ENCODE data around the gene TBCD.
"Not testable (repeated sequence)": the region's sequence is repeated elsewhere in the genome, so short reads cannot be mapped to it uniquely, and the experiment has no call there.

Gene TBCD

DNA sequence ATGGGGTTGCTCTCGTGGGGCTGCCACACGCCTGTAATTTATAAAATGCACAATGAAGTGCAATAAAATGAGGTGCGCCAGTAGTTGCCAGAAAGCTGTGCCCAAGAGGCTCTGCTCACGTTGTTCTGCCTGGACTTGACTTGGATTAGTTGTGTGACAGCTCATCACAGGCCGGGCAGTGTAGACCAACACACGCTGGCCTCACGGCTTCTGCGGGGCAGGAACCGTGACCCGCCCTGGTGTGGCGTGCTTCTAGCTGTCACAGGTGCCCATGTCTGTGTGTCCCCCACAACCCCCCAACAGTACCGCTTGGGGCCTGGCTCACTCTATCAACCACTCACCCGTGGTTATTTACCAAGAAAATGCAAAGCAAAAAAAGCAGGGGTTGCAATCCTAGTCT is 200.2 kb downstream of the TBCD start:
- Mint-ChIP-seq H3K4me1 (ENCODE audit: low read depth) (no peaks in the 10 kb centered on the region), H3K36me3 (ENCODE audit: low read depth) (peaks cover 52% of the 10 kb centered on the region), H3K4me3 (no peak overlapping the region), H3K9me3 (peaks cover 41% of the 10 kb centered on the region), H3K27ac (no peak overlapping the region), H3K27me3 (ENCODE audit: low read depth) (no peaks in the 10 kb centered on the region)

- not testable (repeated sequence) for H3K27ac Mint-ChIP-seq; H3K4me1 Mint-ChIP-seq (ENCODE audit: low read depth); H3K27me3 Mint-ChIP-seq (ENCODE audit: low read depth)
Measured at GRCh38 chr17:82955106-82955505, 203.2 kb downstream of the TBCD start.

DNA sequence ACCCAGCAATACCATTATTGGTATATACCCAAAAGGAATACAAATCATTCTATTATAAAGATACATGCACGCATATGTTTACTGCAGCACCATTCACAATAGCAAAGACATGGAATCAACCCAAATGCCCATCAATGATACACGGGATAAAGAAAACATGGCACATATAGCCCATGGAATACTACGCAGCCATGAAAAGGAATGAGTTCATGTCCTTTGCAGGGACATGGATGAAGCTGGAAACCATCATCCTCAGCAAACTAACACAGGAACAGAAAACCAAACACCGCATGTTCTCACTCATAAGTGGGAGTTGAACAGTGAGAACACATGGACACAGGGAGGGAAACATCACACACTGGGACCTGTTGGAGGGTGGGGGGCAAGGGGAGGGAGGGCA is 203.8 kb downstream of the TBCD start:
- H3K4me3 Mint-ChIP-seq; H3K27me3 Mint-ChIP-seq (ENCODE audit: low read depth); H3K4me1 Mint-ChIP-seq (ENCODE audit: low read depth); H3K27ac Mint-ChIP-seq: not testable (repeated sequence)
- H3K36me3 Mint-ChIP-seq (ENCODE audit: low read depth), result peaks cover 46% of the 10 kb centered on the region
- peaks cover 38% of the 10 kb centered on the region for H3K9me3 Mint-ChIP-seq

More at GRCh38 chr17:82955106-82955505, 203.2 kb downstream of the TBCD start:
- H3K4me3 Mint-ChIP-seq, result not testable (repeated sequence)
- Mint-ChIP-seq H3K9me3 (peaks cover 38% of the 10 kb centered on the region), H3K36me3 (ENCODE audit: low read depth) (peaks cover 49% of the 10 kb centered on the region)

GRCh38 chr17:82956146-82956725 is 204.4 kb downstream of the TBCD start:
- no peaks in the 10 kb centered on the region for H3K4me1 Mint-ChIP-seq (ENCODE audit: low read depth)
- no peaks in the 10 kb centered on the region for H3K27me3 Mint-ChIP-seq (ENCODE audit: low read depth)
- peaks cover 38% of the 10 kb centered on the region for H3K9me3 Mint-ChIP-seq
- peaks cover 46% of the 10 kb centered on the region for H3K36me3 Mint-ChIP-seq (ENCODE audit: low read depth)
- H3K4me3 Mint-ChIP-seq, result no peak overlapping the region
- no peak overlapping the region for H3K27ac Mint-ChIP-seq

DNA sequence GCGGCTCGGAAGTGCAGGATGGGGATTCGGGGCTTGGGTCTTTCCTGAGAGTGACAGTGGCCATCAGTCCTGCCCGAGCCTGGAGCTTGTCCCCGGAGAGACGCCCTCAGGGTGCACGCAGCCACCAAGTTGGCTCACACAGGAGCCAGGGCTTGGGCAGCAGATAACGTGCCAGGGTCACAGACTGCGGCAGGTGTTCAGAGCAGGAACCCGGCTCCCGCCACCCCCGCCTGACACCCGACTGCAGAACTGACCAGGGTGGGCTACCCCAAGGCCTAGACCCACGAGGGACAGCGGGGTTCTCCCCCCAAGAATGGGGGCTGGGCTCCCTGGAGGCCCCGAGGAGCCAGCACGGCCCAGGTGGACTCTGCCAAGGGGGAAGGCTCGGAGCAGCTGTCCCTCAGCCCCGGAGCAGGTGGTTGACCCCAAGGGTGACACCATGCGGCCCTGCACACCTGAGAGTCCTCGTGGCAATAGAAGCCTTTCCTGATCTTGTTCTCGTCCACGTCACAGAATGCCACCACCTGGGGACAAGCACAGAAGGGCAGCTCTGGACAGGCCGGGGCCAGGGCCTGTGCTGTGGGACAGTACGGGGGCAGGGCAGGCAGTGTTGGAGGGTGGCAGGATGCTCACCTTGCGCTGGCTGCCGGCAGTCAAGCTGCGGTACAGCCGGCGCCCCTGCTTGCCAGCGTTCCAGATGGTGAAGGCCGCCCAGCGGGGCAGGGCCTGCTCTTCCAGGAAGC is 205.0 kb downstream of the TBCD start:
- Mint-ChIP-seq H3K27me3 (ENCODE audit: low read depth) (no peaks in the 10 kb centered on the region), H3K9me3 (peaks cover 38% of the 10 kb centered on the region), H3K36me3 (ENCODE audit: low read depth) (peaks cover 45% of the 10 kb centered on the region), H3K27ac (no peak overlapping the region), H3K4me1 (ENCODE audit: low read depth) (no peaks in the 10 kb centered on the region), H3K4me3 (no peak overlapping the region)

DNA sequence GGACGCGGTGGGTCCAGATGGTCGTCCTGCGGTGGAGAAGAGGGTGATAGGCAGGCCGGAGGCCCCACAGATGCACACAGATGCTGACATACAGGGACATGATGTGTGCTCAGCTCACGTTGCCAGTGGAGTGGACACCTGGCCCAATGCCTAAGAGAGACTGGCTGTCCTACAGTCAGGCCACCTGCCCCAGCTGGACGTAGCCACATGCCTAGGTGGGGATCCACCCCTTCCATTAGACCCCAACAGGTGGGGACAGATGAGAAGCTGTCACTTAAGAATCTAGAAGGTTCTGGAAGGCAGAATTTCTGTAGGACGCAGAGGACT is 205.6 kb downstream of the TBCD start:
- Mint-ChIP-seq H3K9me3 (peaks cover 34% of the 10 kb centered on the region), H3K27me3 (ENCODE audit: low read depth) (no peaks in the 10 kb centered on the region), H3K4me1 (ENCODE audit: low read depth) (no peaks in the 10 kb centered on the region), H3K27ac (no peak overlapping the region), H3K36me3 (ENCODE audit: low read depth) (peaks cover 41% of the 10 kb centered on the region), H3K4me3 (no peak overlapping the region)

DNA sequence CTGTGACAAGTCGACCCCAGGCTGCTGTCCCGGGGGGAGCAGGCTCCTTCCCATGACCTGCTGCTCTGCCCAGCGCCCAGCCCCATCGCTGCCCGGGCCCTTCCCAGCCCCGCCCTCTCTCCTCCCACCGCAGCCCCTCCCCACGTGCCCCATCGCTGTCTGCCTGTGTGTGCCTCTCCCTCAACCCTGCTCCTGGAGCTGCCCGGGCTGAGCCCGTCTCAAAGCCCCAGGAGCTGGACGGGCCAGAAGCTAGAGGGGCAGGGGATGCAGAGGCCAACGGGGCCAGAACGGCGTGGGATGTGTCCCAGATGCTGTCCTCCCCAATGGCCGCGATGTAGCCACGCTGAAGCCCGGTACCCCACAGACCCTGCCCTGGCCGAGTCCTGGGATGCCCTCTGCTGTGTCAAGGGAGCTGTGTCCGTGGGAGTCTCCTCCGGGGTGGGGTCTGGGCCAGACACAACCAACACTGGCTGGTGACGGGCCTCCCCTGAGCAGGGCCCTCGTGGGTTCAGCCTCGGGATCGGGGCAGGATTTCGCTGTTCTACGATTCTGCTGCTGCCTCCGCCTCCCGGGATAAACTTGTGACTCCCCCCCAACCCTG is 206.2 kb downstream of the TBCD start:
- Mint-ChIP-seq H3K27me3 (ENCODE audit: low read depth) (no peaks in the 10 kb centered on the region), H3K36me3 (ENCODE audit: low read depth) (peaks cover 34% of the 10 kb centered on the region), H3K27ac (no peak overlapping the region), H3K4me1 (ENCODE audit: low read depth) (peaks cover under 1% of the 10 kb centered on the region), H3K4me3 (no peak overlapping the region), H3K9me3 (peaks cover 27% of the 10 kb centered on the region)

- H3K4me1 Mint-ChIP-seq (ENCODE audit: low read depth), result peaks cover 7% of the 10 kb centered on the region
- peaks cover 14% of the 10 kb centered on the region for H3K9me3 Mint-ChIP-seq
- no peak overlapping the region for H3K27ac Mint-ChIP-seq
- H3K36me3 Mint-ChIP-seq (ENCODE audit: low read depth), result peaks cover 22% of the 10 kb centered on the region
- H3K4me3 Mint-ChIP-seq, result no peak overlapping the region
- H3K27me3 Mint-ChIP-seq (ENCODE audit: low read depth), result no peaks in the 10 kb centered on the region
Measured at GRCh38 chr17:82959242-82959930, 207.5 kb downstream of the TBCD start.

DNA sequence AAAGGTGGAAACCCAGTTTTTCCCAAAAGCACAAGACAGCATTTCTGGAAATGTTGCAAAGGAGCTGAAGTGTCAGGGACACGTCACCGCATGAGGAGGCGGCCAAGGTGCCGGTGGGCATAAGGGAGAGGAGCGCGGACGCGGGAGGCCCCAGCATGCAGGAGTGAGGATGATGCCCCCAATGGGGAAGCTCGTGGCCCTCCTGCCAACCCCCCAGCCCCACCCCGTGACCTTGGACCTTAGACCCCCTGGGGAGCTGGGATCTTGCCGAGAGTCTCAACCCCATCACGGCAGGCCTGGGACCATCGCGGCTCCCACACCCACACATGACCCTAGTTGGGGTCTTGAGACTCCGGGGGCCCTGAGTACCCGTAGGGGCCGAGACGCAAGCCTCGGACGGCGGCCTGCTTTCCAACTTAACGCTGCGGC is 208.1 kb downstream of the TBCD start:
- Mint-ChIP-seq H3K9me3 (peaks cover 8% of the 10 kb centered on the region), H3K27ac (no peak overlapping the region), H3K4me3 (no peak overlapping the region), H3K27me3 (ENCODE audit: low read depth) (no peaks in the 10 kb centered on the region), H3K4me1 (ENCODE audit: low read depth) (peaks cover 7% of the 10 kb centered on the region), H3K36me3 (ENCODE audit: low read depth) (peaks cover 16% of the 10 kb centered on the region)

DNA sequence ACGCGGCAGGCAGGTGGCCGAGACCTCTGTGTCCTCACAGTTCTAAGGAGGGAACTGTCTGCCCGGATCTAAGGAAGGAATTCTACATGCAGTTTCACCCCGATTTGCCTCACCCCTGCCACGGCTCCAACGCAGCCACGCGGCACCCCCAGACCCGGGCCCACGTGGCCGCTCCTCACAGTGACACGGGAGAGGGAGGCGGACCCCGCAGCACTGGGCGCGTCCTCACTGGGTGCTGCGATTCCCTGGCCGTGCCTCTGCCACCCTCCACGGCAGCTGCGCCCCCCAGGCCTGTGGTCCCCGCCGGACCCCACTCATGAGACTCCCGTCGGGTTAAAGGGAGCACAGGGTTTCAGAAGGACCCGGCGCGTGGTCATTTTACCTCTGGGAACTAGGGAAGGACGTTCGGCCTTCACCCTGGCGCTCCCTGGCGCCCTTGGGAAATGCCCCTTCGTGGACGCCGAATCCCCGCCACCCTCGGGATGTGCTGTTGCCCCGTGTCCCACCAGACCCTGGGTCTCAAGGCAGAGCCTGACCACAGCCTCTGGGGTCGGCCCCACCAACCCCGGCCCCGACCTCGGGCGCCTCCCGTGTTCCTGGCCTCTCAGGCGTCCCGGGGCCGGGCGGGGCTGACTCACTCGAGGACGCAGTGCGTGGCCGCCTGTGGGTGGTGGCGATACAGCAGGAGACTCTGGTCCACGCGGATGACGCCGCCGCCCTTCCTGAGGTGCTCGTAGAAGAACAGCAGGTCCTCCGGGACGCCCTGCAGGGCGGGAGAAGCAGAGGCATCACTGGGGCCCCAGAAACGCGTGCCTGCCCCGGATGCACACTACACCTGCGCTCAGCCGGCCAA is 208.8 kb downstream of the TBCD start:
- Mint-ChIP-seq H3K4me3 (no peak overlapping the region), H3K9me3 (peaks cover 1% of the 10 kb centered on the region)

GRCh38 chr17:82961366-82962162 is 209.7 kb downstream of the TBCD start:
- Mint-ChIP-seq H3K9me3 (no peaks in the 10 kb centered on the region), H3K27me3 (ENCODE audit: low read depth) (no peaks in the 10 kb centered on the region), H3K27ac (no peak overlapping the region), H3K4me3 (no peak overlapping the region), H3K4me1 (ENCODE audit: low read depth) (peaks cover 7% of the 10 kb centered on the region), H3K36me3 (ENCODE audit: low read depth) (peaks cover 8% of the 10 kb centered on the region)

More for the DNA sequence above, 208.8 kb downstream of the TBCD start:
- Mint-ChIP-seq H3K4me1 (ENCODE audit: low read depth) (peaks cover 7% of the 10 kb centered on the region), H3K36me3 (ENCODE audit: low read depth) (peaks cover 10% of the 10 kb centered on the region), H3K27me3 (ENCODE audit: low read depth) (no peaks in the 10 kb centered on the region), H3K27ac (no peak overlapping the region)

DNA sequence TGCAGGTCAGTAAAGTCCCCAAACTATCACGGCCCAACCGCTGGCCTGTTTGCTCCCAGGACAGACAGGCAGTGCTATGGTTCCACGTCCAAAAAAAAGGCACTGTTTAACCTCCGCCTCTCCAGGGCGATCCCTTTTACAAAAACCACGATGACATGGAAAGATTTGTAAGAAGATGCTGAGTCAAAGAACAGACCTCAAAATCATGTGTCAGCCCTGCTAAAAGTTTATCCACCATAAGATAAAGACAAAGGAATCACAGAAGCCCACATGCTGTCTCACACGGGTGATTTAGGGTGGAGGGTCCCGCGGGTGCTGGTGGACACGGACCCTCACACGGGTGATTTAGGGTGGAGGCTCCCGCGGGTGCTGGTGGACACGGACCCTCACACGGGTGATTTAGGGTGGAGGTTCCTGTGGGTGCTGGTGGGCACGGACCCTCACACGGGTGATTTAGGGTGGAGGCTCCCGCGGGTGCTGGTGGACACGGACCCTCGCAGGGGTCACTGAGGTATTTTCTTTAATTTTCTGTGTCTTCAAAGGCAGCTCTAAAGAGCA is 210.4 kb downstream of the TBCD start:
- Mint-ChIP-seq H3K4me1 (ENCODE audit: low read depth) (peaks cover 7% of the 10 kb centered on the region), H3K27ac (no peak overlapping the region), H3K4me3 (no peak overlapping the region), H3K36me3 (ENCODE audit: low read depth) (peaks cover 8% of the 10 kb centered on the region), H3K27me3 (ENCODE audit: low read depth) (no peaks in the 10 kb centered on the region), H3K9me3 (no peaks in the 10 kb centered on the region)
